WTC11 (cell line): ENCODE data around the gene HDDC3.

Experiments
- FOXJ3 ChIP-seq: sonication (generic); formaldehyde crosslinking; IDR thresholded peaks from 2 replicates; pipeline ENCODE4 v1.9.0; 2021; ENCODE audit warnings: missing genetic modification reagents, mild to moderate bottlenecking, borderline replicate concordance
- GABPB1 ChIP-seq: sonication (generic); formaldehyde crosslinking; IDR thresholded peaks from 2 replicates; pipeline ENCODE4 v1.8.1; 2023; ENCODE audit warnings: mild to moderate bottlenecking, missing genetic modification reagents
- JUN ChIP-seq: sonication (generic); formaldehyde crosslinking; IDR thresholded peaks from 2 replicates; pipeline ENCODE4 v1.8.0; 2023; ENCODE audit warnings: mild to moderate bottlenecking, missing genetic modification reagents
- SP1 ChIP-seq: sonication (generic); formaldehyde crosslinking; conservative IDR thresholded peaks from 2 replicates; pipeline ENCODE4 v1.8.1; 2022; ENCODE audit warnings: missing genetic modification reagents
- ZNF121 ChIP-seq: sonication (generic); formaldehyde crosslinking; IDR thresholded peaks from 2 replicates; pipeline ENCODE4 v1.8.0; 2023; ENCODE audit warnings: missing genetic modification reagents
- ZNF423 ChIP-seq: fragments of 250-450 bp; sonication (Bioruptor Pico); IDR thresholded peaks from 2 replicates; pipeline ENCODE4 v2.1.2; 2022; ENCODE audit warnings: mild to moderate bottlenecking, moderate library complexity
- TF ChIP-seq, protein P1 (sequence below): sonication (generic); formaldehyde crosslinking; IDR thresholded peaks from 2 replicates; pipeline ENCODE4 v1.8.1; 2023; ENCODE audit warnings: mild to moderate bottlenecking, missing genetic modification reagents, moderate library complexity
- TF ChIP-seq, protein P2 (sequence below): fragments of 200-600 bp; IDR thresholded peaks from 2 replicates; pipeline ENCODE4 v1.8.0; 2022; ENCODE audit warnings: antibody characterized with exemption
- TF ChIP-seq, protein P3 (sequence below): sonication (generic); formaldehyde crosslinking; IDR thresholded peaks from 2 replicates; pipeline ENCODE4 v1.8.0; 2022; ENCODE audit warnings: mild to moderate bottlenecking, missing genetic modification reagents
- TF ChIP-seq, protein P4 (sequence below): sonication (generic); formaldehyde crosslinking; conservative IDR thresholded peaks from 2 replicates; pipeline ENCODE4 v1.8.1; 2022; ENCODE audit warnings: mild to moderate bottlenecking, missing genetic modification reagents
- TF ChIP-seq, protein P5 (sequence below): sonication (generic); formaldehyde crosslinking; IDR thresholded peaks from 2 replicates; pipeline ENCODE4 v1.8.0; 2022; ENCODE audit warnings: mild to moderate bottlenecking, missing genetic modification reagents

DNA sequence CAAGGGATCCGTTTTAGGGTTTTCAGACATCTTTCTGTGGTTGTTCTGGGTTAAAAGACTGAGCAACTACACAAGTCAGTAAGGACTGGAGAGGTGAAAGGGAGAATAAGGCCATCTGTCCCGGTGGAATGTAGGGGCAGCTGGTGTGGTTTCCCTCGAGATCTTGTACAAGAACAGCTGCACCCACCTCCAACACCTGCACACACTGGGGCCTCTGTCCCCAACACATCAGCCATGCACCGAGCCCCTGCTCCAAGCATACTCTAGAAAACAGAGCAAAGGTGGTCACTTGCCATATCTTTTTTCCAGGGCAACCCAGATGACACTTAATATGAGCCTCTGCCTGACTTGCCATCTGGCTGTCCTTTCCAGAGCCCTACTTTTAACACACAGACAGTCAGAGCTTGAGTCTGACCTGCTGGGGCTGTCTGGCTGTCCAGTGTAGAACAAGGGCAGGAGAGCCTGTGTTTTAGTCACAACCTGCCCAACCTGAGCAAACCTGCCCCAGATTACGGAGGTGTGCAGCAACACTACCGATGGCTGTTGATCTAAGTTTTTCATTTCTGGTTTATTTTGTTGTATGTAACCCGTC lies 17.0 kb downstream of the HDDC3 start:
- TF ChIP-seq, protein P1, sequence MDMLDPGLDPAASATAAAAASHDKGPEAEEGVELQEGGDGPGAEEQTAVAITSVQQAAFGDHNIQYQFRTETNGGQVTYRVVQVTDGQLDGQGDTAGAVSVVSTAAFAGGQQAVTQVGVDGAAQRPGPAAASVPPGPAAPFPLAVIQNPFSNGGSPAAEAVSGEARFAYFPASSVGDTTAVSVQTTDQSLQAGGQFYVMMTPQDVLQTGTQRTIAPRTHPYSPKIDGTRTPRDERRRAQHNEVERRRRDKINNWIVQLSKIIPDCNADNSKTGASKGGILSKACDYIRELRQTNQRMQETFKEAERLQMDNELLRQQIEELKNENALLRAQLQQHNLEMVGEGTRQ (CRISPR knock-in tag), result no peak
- TF ChIP-seq, protein P2, sequence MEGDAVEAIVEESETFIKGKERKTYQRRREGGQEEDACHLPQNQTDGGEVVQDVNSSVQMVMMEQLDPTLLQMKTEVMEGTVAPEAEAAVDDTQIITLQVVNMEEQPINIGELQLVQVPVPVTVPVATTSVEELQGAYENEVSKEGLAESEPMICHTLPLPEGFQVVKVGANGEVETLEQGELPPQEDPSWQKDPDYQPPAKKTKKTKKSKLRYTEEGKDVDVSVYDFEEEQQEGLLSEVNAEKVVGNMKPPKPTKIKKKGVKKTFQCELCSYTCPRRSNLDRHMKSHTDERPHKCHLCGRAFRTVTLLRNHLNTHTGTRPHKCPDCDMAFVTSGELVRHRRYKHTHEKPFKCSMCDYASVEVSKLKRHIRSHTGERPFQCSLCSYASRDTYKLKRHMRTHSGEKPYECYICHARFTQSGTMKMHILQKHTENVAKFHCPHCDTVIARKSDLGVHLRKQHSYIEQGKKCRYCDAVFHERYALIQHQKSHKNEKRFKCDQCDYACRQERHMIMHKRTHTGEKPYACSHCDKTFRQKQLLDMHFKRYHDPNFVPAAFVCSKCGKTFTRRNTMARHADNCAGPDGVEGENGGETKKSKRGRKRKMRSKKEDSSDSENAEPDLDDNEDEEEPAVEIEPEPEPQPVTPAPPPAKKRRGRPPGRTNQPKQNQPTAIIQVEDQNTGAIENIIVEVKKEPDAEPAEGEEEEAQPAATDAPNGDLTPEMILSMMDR, result no peak
- TF ChIP-seq, protein P3, sequence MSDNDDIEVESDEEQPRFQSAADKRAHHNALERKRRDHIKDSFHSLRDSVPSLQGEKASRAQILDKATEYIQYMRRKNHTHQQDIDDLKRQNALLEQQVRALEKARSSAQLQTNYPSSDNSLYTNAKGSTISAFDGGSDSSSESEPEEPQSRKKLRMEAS (CRISPR knock-in tag), result no peak
- TF ChIP-seq ZNF423 (CRISPR knock-in tag) (no peak), GABPB1 (no peak), JUN (no peak), SP1 (CRISPR knock-in tag) (no peak), FOXJ3 (CRISPR knock-in tag) (no peak), ZNF121 (no peak)
- TF ChIP-seq, protein P4, sequence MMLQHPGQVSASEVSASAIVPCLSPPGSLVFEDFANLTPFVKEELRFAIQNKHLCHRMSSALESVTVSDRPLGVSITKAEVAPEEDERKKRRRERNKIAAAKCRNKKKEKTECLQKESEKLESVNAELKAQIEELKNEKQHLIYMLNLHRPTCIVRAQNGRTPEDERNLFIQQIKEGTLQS (CRISPR knock-in tag), result no peak
- TF ChIP-seq, protein P5, sequence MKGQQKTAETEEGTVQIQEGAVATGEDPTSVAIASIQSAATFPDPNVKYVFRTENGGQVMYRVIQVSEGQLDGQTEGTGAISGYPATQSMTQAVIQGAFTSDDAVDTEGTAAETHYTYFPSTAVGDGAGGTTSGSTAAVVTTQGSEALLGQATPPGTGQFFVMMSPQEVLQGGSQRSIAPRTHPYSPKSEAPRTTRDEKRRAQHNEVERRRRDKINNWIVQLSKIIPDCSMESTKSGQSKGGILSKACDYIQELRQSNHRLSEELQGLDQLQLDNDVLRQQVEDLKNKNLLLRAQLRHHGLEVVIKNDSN (CRISPR knock-in tag), result no peak
